Measurements from ENCODE around the gene FAN1. TPM values are rescaled to one million over a fixed set of nuclear protein-coding genes. Genes with fewer than 3 reads are reported as not detected.

Gene FAN1
- total RNA-seq, 1 donor from 2014 or later = 16.9 TPM

DNA sequence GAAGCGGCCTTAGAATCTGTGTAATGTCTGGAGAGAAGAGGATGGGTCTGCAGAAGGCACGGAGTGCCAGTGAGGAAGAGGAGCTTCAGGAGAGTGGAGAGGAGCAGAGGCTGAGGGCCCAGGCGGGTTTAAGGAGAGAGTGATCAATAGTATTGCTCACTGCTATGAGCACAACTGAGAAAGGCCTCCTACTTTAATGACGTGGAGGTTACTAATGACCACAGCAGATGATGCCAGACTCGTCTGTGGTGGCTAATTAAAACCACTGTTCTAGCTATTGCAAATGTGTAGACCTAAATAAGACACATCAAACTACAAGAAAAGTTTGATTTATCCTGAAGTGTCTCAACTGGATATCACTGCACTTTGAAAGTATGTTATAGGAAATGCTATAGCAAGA, 54.5 kb downstream of the FAN1 start:
- TF ChIP-seq POLR2A (IDR thresholded peaks at IDR 0.05) (no peak), POLR2AphosphoS5 (IDR thresholded peaks at IDR 0.05; ENCODE audit: insufficient read depth in 1 of 2, low read depth in 1 of 2) (no peak)
- TF ChIP-seq, protein P1, sequence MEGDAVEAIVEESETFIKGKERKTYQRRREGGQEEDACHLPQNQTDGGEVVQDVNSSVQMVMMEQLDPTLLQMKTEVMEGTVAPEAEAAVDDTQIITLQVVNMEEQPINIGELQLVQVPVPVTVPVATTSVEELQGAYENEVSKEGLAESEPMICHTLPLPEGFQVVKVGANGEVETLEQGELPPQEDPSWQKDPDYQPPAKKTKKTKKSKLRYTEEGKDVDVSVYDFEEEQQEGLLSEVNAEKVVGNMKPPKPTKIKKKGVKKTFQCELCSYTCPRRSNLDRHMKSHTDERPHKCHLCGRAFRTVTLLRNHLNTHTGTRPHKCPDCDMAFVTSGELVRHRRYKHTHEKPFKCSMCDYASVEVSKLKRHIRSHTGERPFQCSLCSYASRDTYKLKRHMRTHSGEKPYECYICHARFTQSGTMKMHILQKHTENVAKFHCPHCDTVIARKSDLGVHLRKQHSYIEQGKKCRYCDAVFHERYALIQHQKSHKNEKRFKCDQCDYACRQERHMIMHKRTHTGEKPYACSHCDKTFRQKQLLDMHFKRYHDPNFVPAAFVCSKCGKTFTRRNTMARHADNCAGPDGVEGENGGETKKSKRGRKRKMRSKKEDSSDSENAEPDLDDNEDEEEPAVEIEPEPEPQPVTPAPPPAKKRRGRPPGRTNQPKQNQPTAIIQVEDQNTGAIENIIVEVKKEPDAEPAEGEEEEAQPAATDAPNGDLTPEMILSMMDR (IDR thresholded peaks at IDR 0.05) = no peak
- no peak for DNase-seq (ENCODE audit: extremely low spot score in 2 of 2)
- H3K9me3 ChIP-seq = no peaks in the 10 kb centered on the region
- peaks cover 5% of the 10 kb centered on the region for H3K4me1 ChIP-seq
- H3K4me3 ChIP-seq = no peak overlapping the region
- intact Hi-C loops (cut with DNase I) = no loop called here
- H3K36me3 ChIP-seq = peaks cover 0 to 70% of the 10 kb centered on the region in 2 donors
- no peaks in the 10 kb centered on the region for H3K27me3 ChIP-seq
- no peak overlapping the region for H3K27ac ChIP-seq

DNA sequence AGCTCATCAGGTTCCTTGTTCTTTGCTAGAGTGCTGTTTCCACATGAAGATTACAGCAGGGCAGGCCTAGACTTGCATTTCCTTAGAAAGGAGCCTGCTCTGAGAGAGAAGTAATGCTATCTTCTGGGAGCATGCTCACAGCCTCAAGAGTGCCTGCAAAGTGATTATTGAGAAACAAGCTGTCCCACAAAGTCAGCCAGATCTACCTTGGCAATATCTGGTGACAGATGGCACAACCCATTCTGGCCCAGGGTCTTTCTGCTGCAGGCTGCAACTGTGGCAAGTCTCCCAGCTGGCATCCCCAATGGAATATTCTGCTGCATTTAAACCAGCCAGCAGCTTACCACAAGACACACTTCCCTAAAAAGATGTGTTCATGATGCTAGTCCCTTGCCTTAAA, 58.4 kb downstream of the FAN1 start:
- intact Hi-C loops (cut with DNase I) = no loop called here
- no peak overlapping the region for H3K4me3 ChIP-seq
- TF ChIP-seq POLR2A (IDR thresholded peaks at IDR 0.05) = no peak
- TF ChIP-seq, protein P1 (IDR thresholded peaks at IDR 0.05) = no peak
- no peak for TF ChIP-seq POLR2AphosphoS5 (IDR thresholded peaks at IDR 0.05; ENCODE audit: insufficient read depth in 1 of 2, low read depth in 1 of 2)
- H3K27me3 ChIP-seq = no peaks in the 10 kb centered on the region
- DNase-seq (ENCODE audit: extremely low spot score in 2 of 2) = no peak
- no peaks in the 10 kb centered on the region for H3K9me3 ChIP-seq
- H3K36me3 ChIP-seq = peaks cover 0 to 54% of the 10 kb centered on the region in 2 donors
- no peaks in the 10 kb centered on the region for H3K4me1 ChIP-seq
- H3K27ac ChIP-seq = no peak overlapping the region

DNA sequence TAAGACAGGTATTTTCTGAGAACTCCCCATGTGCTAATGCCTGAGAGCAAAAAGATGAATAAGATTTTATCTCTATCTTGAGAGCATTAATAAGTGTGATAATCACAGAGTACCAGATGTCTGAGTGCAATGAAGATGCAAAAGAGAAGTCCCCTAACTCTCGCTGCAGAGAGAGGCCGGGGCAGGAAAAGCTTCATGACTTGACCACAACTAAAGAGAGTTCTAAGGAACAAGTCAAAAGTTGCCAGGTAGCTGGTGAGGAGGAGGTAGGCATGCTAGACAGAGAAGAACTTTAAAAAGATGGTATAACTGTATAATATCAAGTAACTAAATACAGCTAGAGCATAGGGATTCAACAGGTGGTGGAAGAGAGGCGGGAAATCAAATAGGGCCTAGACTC, 58.9 kb downstream of the FAN1 start:
- no peak for TF ChIP-seq POLR2AphosphoS5 (IDR thresholded peaks at IDR 0.05; ENCODE audit: insufficient read depth in 1 of 2, low read depth in 1 of 2)
- Histone ChIP-seq H3K4me3 (no peak overlapping the region), H3K4me1 (no peaks in the 10 kb centered on the region), H3K9me3 (no peaks in the 10 kb centered on the region), H3K36me3 (peaks cover 0 to 49% of the 10 kb centered on the region in 2 donors), H3K27me3 (no peaks in the 10 kb centered on the region), H3K27ac (no peak overlapping the region)
- DNase-seq (ENCODE audit: extremely low spot score in 2 of 2) = no peak
- intact Hi-C loops (cut with DNase I) = no loop called here

DNA sequence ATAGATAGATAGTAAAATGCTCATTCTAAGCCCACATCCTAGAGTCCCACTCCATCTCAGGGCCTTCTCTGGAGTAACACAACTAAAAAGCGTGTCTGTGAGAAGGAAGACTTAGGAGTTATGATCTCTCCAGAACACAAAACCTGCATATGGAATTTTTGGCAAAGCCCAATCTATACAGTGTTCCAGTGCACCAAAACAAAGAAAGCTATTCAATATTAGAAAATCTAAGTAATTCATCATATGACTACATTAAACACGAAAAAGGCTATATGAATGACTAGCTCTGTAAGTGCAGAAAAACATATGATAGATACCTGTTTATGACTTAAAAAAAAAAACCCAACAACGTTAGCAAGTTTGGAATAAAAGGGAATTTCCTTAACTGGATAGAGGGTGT, 60.0 kb downstream of the FAN1 start:
- Histone ChIP-seq H3K27ac (no peak overlapping the region), H3K36me3 (peaks cover 0 to 45% of the 10 kb centered on the region in 2 donors), H3K27me3 (no peaks in the 10 kb centered on the region), H3K9me3 (no peaks in the 10 kb centered on the region), H3K4me3 (no peak overlapping the region), H3K4me1 (no peaks in the 10 kb centered on the region)
- TF ChIP-seq POLR2AphosphoS5 (IDR thresholded peaks at IDR 0.05; ENCODE audit: insufficient read depth in 1 of 2, low read depth in 1 of 2) = no peak
- no peak for DNase-seq (ENCODE audit: extremely low spot score in 2 of 2)
- intact Hi-C loops (cut with DNase I) = no loop called here

DNA sequence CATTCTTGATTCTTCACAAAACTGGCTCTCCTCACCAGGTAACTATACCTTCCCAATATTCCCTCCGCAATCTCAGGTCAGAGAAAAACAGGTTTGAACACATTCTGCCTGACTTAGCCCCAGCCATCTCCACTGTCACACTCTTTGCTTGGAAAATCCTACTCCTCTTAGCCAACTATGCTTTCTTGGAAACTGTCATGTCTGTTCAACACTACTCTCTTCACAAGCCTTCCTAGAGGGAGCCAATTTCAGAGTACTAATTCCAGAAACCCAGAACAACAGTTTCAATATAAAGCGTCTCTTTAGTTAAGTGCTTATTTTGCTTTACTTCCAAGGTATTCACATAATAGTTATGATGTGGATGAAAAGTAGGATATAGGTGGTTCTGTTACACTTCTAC, 66.0 kb downstream of the FAN1 start:
- H3K27me3 ChIP-seq = no peaks in the 10 kb centered on the region
- H3K4me3 ChIP-seq = no peak overlapping the region
- no peak for DNase-seq (ENCODE audit: extremely low spot score in 2 of 2)
- H3K36me3 ChIP-seq = peaks cover 7 to 41% of the 10 kb centered on the region in 2 donors
- no peak overlapping the region for H3K27ac ChIP-seq
- TF ChIP-seq POLR2AphosphoS5 (IDR thresholded peaks at IDR 0.05; ENCODE audit: insufficient read depth in 1 of 2, low read depth in 1 of 2) (no peak), POLR2A (IDR thresholded peaks at IDR 0.05) (no peak)
- TF ChIP-seq, protein P1 (IDR thresholded peaks at IDR 0.05) = no peak
- no peaks in the 10 kb centered on the region for H3K9me3 ChIP-seq
- intact Hi-C loops (cut with DNase I) = no loop called here
- peaks cover 4% of the 10 kb centered on the region for H3K4me1 ChIP-seq

DNA sequence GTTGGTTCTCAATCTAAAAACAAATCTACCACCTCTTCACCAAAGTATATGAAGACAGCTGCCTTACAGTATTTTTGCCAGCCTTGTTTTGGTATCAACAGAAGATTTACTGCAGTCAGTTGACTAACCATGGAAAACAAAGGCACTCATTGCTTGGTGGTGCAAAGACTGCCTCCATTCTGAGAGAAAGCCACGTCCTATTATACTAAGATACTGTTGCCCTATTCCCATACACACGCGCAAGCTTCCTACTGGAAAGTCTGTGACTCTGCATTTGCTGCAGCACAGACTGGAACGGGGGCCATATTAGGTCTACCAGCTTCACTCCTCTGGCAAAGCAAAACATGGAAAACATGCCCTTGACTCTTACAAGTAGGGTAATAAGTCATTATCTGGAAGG, 69.7 kb downstream of the FAN1 start:
- intact Hi-C loops (cut with DNase I) = no loop called here
- no peak overlapping the region for H3K27ac ChIP-seq
- peaks cover 7 to 25% of the 10 kb centered on the region in 2 donors for H3K36me3 ChIP-seq
- no peak overlapping the region for H3K4me3 ChIP-seq
- no peaks in the 10 kb centered on the region for H3K27me3 ChIP-seq
- DNase-seq (ENCODE audit: extremely low spot score in 2 of 2) = no peak
- peaks cover 14% of the 10 kb centered on the region for H3K4me1 ChIP-seq
- no peaks in the 10 kb centered on the region for H3K9me3 ChIP-seq
- no peak for TF ChIP-seq POLR2AphosphoS5 (IDR thresholded peaks at IDR 0.05; ENCODE audit: insufficient read depth in 1 of 2, low read depth in 1 of 2)
- no peak for TF ChIP-seq POLR2A (IDR thresholded peaks at IDR 0.05)
- TF ChIP-seq, protein P1 (IDR thresholded peaks at IDR 0.05) = no peak

Measured in vagina (tissue), 2 donors.